GM18519 (cell line): ENCODE results near the gene EMX2.
"Not testable (repeated sequence)": the region's sequence is repeated elsewhere in the genome, so short reads cannot be mapped to it uniquely, and the experiment has no call there.

ENCODE experiments used
- ATAC-seq: cut with Tn5 transposase; IDR thresholded peaks from one replicate; pipeline ENCODE4 v1.9.1; 2021; ENCODE audit warnings: mild to moderate bottlenecking, moderate library complexity; ENCODE audit not compliant: unreplicated experiment, low FRiP score

The EMX2 gene

DNA sequence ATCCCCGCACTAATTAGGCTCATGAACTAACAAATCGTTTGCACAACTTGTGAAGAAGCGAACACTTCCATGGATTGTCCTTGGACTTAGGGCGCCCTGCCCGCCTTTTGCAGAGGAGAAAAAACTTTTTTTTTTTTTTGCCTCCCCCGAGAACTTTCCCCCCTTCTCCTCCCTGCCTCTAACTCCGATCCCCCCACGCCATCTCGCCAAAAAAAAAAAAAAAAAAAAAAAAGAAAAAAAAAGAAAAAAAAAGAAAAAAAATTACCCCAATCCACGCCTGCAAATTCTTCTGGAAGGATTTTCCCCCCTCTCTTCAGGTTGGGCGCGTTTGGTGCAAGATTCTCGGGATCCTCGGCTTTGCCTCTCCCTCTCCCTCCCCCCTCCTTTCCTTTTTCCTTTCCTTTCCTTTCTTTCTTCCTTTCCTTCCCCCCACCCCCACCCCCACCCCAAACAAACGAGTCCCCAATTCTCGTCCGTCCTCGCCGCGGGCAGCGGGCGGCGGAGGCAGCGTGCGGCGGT lies at the start of gene EMX2:
EMX2 (plus strand) TSS at position 41 of the 519 bp plus-strand sequence. CDS start 522 bp downstream, outside the sequence.
- ATAC-seq, result no peak

GRCh38 chr10:117496031-117496430 lies 46.5 kb upstream of the EMX2 start:
- no peak for ATAC-seq

GRCh38 chr10:117496616-117497028 lies 45.9 kb upstream of the EMX2 start:
- ATAC-seq, result peak; percentile 65

DNA sequence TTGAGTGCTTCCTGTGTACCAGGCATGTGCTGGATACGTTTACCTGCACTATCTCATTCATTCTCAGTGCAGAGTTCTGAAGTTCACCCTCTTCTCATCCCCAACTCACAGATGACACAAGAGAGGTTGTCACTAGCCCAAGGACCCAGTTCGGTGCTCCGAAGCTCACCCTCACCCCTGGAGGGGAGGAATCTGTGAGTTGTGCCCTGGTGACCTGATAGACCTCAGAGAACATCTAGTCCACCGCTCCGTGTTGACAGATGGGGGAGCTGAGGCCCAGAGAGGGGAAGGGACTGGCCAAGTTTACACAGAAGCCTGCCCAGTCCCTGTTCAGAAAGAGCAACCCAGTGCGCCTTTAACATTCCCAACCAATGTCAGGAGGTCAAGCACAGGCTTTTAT lies 44.8 kb upstream of the EMX2 start:
- ATAC-seq, result no peak

DNA sequence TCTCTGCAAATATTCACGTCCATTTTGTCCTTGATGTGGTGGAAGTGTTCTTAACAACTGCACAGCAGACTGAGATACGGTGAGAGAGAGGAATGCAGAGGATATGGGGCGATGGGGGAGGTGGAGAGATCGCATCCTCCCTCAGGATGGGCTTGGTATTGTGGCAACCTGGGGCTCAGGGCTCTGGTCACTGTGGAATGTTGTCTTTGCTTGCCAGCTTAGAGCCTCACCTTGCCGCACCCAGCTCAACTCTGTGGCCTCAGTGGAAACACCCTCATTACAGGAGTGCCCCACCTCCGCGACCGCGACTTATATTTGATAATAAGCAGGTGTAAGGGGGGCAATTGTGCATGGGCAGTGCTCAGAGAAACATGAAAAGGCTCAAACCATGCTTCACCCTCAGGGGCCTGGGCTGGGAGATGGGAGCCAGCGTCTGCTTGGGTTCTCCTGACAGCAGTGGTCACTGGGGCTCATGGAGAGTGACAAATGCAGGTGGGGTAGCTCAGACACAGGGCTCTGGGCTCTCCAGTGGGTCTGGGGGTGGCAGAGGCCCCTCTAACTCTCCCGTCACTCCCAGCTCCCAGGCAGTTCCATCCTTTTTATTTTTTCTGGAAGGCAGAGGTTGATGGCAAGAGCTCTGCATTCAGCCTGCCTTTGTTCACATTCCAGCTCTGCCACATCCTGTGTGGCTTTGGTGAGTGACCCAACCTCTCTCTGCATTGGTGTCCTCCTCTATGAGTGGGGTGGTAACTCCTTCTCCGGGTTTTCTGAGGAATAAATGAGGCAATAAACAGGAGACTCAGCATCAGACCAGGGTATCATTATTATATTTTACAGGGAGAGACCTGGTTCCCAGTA lies 43.1 kb upstream of the EMX2 start:
- no peak for ATAC-seq

GRCh38 chr10:117500456-117500855 lies 42.1 kb upstream of the EMX2 start:
- no peak for ATAC-seq

DNA sequence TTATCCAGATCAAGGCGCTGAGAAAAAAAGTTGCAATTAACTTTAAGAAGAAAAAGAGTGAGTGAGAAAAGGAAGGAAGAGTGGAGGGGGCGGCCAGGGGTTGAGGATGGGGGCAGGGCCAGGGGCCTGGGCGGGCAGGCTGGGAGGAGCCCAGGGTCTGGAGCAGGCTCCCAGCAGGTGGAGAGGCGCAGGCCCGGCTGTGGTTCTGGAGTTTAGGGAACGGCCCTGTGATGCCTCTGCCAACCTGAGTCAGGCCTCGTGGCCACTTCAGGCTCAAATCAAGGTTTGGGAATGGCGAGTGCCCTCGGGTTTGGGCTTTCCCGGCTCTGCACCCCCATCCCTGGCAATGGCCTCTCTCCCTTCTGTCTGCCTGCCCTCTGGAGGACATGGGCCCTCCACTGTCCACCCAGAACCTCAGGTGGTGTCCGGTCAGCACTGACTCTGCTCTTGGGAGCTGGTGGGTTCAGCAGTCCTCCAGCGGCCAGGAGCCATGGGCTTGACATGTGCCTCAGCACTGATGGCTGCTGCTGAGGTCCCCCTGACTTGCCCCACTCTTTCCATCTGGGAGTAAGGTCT lies 41.0 kb upstream of the EMX2 start:
- no peak for ATAC-seq

DNA sequence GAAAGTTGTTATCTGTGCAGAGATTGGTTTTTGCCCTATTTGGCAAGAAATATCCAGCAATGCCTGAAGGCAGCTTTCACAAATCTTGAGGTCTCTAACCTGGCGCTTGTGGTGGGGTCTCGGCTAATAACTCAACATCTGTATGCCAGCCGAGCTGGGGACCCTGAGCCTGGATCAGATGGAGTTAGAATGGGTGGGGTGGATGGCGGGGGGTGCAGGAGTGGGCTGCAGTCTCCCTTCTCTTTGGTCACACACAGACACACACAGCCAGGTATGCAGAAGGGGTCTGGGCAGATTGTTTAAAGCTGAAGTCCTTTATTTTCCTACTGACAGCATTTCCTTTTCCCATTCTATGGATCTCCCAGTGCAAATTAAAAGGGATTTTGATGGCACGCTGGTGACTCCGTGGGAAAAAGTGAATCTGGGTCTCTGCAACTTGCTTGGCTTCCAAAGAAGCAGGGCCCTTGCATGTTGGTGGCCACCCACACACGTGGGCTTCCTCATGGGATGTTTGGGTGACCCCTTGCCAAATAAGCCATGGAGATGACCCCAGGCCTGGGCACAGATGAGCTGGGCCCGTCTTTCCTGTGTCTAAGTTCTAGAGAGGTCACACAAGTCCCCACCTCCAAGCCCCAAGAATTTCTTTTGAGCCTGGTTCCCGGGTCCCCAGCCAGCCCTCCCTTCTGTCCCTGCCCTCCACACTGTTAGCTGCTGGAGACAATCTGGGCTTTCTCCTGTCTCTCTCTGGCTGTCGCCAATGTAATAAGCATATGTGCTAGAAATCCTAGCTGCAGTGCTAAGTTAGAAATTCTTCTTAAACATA lies 39.9 kb upstream of the EMX2 start:
- no peak for ATAC-seq

- ATAC-seq, result no peak
These were observed 39.0 kb upstream of the EMX2 start for GRCh38 chr10:117503244-117504205.

- no peak for ATAC-seq
These were observed 38.0 kb upstream of the EMX2 start for GRCh38 chr10:117504562-117504961.

DNA sequence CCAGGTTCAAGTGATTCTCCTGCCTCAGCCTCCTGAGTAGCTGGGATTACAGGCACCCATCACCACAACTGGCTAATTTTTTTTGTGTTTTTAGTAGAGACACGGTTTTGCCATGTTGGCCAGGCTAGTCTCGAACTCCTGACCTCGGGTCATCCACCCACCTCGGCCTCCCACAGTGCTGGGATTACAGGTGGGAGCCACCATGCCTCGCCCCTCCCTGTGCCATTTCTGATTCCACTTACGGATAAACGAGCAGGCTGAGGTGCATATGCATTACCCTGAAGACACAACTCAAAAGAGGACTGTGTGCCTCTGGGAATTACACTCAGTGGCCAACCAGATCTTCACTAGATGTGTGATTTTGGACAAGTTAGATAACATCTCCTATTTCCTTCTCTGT lies 35.5 kb upstream of the EMX2 start:
- not testable (repeated sequence) for ATAC-seq

DNA sequence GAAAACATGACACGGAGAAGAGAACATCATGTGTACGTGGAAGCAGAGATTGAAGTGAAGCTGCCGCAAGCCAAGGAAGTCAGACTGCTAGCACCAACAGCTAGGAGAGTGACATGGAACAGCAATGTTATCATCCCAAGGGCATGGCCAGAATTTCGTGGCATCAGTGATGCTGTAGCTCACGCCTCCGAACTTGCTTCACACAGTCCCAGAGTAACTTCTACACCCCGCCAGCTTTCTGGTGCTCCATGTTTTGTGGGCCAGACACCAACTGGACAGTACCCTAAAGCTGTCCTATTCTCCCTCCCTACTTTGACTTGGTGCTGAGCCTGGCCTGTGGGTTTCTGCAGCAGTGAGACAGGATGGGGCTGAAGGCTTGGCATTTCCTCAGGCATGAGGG lies 33.0 kb upstream of the EMX2 start:
- no peak for ATAC-seq

DNA sequence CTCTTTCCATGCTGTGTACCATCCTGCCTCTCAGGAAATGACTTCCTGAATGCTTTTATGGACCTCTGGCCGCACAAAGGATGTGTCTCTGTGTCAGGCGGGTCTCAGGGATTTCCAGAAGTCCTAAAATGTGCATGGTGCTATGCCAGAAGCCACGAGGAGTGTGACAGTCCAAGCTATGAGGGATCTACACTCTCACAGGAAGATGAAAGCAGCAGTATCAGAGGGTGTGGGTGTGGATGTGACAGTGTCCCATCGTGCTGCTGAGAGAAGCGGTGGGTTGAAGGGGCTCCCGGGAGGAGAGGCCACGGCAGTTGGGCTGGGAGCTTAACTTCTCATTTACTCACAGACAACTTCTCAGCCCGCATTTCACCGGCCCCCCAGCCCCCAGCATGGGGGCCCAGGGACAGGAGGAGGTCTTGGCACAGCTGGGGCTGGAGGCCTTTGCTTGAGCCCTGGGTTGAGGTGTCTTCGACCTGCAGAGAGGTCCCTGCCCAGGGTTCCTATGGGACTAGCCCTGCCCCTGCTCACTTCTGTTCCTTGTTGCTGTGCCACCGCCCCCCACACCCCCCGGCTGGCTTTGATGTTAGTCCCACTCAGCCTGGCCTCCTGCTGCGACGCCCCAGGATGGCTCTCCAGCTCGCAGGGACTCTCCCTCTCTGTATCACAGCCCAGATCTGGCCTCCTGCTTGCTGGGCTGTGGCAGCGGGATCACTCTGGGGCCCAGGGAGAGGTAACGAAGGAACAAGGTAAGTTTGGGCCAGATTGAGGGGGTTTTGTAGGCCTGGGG lies 30.8 kb upstream of the EMX2 start:
- no peak for ATAC-seq

- no peak for ATAC-seq
These were observed 27.6 kb upstream of the EMX2 start for GRCh38 chr10:117514971-117515370.

DNA sequence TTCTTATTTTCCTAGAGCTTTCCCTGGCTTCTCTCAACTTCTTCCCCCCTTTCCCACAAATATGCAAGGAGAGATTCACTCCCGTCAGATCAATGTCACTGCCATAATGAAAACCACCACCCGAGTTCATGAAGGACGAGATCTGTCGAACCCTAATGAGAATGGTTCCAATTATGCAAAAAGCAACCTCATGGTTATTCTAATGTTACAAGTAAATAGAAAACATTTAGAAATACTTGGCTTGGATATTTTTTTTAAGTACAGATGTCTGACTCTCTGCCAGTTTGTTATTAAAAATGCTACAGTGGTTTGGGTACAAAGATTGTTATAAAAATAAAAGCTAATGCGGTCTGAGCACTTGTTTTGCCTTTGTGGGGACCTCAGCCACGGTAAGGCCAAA lies 25.9 kb upstream of the EMX2 start:
- ATAC-seq, result no peak

DNA sequence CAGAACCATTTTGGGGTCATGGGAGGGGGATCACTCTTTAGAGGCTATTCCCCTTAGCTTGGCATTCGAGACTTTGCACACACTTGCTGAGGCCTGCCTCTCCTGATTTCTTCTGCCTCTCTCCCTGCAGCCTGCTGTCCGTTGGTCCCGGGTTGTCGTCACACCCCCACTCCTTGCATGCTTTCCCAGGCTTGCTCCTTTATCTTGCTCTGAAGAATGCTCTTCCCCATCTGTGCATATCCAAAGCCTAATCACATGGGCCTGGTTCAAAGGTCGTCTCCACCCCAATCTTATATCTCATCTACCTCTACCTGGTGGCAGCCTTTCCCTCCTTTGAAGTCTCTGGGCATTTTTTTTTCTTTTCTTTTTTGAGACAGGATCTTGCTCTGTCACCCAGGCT lies 24.3 kb upstream of the EMX2 start:
- no peak for ATAC-seq

GRCh38 chr10:117519286-117519685 lies 23.3 kb upstream of the EMX2 start:
- no peak for ATAC-seq

DNA sequence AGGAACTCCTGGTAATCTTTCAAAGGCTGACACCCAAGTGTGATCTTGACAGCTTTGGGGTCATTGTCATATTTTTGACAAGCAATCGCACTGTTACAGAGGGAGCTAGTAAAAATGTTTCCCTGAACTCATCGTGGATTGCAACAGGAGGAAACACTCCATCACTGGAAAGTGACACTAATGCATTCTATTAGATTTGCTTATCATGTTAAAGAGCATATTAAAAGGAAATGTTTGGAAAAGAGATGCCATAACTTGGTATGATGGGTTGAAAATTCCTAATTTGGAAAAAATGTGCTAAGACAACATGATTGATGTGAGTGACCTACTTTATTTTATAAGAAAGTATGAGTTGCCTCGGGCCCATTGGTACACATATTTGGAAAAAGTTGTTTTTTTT lies 22.7 kb upstream of the EMX2 start:
- no peak for ATAC-seq

- ATAC-seq, result no peak
These were observed 11.8 kb upstream of the EMX2 start for GRCh38 chr10:117530791-117531190.
